GM21576 (cell line): Measurements from ENCODE around the gene HMX3.
A peak's percentile ranks its signal among the peaks of the same experiment; 100 is the strongest.

Experiments
- ATAC-seq: cut with Tn5 transposase; IDR thresholded peaks from one replicate; pipeline ENCODE4 v1.9.1; 2021; ENCODE audit warnings: mild to moderate bottlenecking, moderate library complexity; ENCODE audit not compliant: unreplicated experiment

Gene HMX3

DNA sequence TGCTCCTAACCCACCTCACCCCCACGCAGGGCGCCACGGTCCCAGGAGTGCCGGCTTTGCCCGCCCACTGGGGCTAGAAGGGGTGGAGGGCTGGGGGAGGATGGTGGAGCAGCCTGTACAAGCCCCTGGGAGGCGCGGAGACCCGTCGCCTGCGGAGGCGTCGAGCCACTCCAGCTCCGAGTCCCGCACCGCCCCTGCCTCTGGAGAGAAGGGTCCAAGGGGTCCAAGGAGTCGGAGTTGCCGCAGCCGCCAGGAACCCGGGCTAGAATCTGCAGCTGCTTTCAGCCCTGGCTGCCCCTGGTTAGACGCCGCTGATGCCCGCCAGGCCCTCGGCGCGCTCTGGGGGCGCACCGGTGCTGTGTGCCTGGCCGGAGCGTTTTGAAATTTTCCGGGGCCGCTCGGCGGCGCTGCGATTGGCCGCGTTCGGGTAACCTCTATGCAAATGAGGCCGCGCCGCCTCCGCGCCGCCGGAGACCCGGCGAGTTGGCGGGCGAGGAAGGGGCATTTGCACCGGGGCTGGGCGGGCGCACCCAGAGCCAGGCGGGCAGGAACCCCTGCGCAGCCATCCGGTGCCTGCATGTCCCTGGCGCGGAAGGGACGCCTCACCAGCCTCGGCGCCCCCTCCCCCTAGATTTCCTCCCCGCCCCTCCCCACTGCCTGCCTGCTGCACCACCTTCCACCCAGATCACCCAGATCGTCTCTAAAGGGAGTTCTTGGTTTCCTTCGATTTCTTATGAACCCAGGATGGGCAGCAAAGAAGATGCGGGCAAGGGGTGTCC, 12.1 kb downstream of the HMX3 start, which contains the start of gene HMX2:
Gene HMX2, plus strand, starts transcription at position 502 of the 779 bp plus-strand sequence. Its CDS starts 243 bp downstream, at position 745.
- no peak for ATAC-seq

GRCh38 chr10:123148414-123149161, 12.8 kb downstream of the HMX3 start:
- ATAC-seq = no peak

DNA sequence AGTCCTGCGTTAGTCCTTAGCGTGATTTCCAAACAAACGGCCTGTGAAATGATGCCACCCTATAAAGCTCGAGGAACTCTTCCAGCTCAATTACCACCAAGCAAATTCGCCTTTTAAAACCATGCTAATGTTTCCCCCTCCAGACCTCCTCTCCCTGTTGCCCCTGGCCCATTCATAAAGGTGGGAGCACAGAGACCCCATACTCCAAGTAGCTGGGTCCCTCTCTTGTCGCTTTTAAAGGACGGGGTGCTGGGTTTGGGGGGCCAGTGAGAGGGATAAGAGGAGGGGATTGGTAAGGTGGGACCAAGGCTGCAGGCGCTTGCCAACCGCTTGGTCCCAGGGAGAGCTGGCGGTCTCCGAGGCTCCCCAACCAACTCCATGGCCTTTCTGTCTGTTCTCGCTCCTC, 13.4 kb downstream of the HMX3 start:
- ATAC-seq = no peak

DNA sequence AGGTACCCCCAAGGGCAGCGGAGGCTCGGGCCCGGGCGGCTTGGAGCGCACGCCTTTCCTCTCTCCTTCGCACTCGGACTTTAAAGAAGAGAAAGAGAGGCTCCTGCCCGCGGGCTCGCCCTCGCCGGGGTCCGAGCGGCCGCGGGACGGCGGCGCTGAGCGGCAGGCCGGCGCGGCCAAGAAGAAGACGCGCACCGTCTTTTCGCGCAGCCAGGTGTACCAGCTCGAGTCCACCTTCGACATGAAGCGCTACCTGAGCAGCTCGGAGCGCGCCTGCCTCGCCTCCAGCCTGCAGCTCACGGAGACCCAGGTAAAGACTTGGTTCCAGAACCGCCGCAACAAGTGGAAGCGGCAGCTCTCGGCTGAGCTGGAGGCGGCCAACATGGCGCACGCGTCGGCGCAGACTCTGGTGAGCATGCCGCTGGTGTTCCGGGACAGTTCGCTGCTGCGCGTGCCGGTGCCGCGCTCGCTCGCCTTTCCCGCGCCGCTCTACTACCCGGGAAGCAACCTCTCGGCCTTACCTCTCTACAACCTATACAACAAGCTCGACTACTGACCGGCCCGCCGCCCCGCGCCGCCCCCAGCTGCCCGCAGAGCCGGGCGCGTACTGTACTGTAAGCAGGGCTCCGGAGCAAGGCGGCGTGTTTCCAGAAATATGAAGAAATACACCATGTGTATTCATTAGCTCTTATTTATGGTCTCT, 13.9 kb downstream of the HMX3 start:
- ATAC-seq = no peak

DNA sequence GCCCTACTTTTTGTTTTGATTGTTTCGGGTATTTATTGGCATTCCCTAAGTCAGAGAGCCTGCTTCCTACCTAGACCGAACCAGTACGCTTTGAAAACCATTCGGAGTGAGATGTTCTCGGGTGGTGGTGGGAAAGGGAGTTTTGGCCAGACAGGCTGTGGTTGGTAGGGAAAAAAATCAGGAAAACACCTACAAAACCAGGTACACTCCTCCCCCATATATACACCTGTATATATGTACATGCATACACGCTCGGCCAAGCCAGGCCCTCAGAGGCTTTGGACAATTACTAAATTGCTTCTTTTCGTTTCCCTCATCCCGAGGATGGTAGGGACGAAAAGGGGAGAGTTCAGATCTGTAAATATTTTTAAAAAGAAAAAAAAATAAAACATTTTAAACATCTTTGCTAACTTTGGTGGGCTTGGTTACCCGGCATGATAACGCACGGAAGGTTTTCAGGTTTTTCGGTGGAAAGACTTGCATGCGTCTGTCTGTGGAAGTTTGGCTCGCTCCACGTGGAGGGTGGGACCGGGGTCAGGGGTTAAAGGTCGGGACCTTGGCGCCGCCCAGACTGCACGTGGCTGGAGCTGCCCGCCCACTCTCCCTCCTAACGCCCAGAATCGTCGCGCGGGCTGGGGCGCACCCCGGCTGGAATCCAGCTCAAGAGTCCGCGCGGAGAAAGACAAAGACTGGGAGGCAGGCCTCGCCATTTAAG, 14.7 kb downstream of the HMX3 start:
- no peak for ATAC-seq

DNA sequence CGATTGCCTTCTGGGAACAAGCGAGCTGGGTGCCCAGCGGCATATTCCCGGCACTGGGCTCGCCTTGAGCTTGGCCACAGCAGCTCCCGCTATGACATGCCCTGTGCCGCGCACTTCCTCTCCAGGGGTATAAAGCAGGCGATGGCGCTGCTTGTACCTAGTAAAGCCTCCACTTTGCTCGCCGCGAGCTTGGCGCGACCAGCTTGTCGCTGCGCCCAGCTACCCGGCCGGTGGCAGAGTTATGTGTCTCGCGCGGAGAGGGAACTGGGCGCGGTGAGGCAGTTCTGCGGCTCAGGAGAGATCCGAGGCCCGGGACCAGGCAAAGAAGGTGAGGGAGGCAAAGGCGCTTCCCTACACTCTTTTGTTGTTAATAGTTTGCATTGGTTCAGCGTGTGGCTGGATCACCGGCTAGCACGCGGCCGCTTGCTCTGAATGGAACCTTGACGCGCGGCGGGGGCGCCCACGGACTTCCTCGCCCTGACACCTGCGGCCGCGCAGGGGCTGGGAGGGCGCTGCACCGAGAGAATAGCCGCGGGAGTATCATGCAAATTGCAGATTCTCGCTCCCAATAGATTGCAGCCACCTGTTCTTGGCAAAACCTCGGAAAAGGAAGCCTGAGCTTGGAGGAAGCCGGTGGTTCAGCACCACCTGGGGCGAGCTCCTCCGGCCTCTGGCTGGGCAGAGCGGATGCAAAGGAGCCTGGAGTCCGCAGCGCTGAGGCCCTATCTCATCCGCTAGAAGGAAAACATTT, 15.4 kb downstream of the HMX3 start:
- ATAC-seq = no peak

GRCh38 chr10:123151737-123152135, 16.0 kb downstream of the HMX3 start:
- no peak for ATAC-seq

GRCh38 chr10:123153486-123154091, 17.8 kb downstream of the HMX3 start:
- no peak for ATAC-seq

DNA sequence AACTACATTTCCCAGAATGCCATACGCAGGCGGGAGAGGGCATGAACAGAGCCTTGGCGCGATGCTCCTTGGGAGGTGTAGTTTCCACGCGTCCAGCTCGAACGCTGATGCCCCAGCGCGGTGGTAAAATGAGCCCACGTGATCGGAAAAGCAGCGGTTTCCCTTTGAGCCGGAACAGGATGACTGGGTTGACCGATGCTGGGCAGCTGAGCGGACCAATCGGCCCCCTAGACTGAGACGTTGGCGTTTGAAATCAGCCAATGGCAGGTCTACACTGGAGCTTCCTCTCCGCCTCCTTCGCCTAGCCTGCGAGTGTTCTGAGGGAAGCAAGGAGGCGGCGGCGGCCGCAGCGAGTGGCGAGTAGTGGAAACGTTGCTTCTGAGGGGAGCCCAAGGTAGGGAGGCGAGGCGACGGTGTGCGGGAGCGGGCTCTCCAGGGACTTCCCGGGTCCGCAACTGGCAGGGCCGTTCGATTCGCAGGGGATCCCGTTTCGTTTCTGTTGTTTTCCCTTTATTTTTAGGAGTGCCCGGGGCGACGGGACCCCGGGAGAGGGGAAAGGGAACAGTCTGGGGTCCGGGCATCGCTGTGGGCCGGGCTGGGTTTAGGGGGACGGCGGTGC, 18.4 kb downstream of the HMX3 start, which contains the start of gene BUB3:
Gene BUB3, plus strand, starts transcription at position 311 of the 619 bp plus-strand sequence. CDS start 516 bp downstream, outside the sequence.
- peak; percentile 87 for ATAC-seq

DNA sequence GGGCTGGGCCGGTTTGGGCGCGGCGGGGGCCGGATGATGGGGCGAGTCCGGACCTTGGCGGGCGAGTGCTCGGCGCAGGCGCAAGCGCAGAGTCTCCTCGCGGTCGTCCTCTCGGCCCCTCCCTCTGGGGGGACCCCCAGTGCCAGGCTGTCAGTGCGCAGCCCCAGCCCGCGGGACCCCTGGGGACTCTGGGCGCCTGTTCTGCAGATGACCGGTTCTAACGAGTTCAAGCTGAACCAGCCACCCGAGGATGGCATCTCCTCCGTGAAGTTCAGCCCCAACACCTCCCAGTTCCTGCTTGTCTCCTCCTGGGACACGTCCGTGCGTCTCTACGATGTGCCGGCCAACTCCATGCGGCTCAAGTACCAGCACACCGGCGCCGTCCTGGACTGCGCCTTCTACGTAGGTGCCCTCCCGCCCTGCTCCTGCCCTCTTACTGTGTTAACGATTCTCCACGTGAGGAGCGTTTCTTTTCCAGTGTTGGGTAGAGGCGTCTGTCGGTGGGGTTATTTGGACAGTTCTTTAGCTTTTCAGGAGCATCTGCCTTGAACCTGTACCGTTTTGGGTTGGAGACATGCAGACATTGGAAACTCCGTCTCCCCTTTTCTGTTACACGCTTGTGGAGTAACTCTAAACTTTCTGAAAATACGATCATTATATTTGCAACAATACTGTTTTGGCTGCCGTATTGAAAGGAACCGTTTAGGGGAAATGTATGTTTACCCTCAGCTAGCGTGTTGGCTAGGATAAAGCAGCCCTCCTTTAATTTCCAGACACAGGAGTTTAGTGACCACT, 19.1 kb downstream of the HMX3 start:
- peak; percentile 45 for ATAC-seq

DNA sequence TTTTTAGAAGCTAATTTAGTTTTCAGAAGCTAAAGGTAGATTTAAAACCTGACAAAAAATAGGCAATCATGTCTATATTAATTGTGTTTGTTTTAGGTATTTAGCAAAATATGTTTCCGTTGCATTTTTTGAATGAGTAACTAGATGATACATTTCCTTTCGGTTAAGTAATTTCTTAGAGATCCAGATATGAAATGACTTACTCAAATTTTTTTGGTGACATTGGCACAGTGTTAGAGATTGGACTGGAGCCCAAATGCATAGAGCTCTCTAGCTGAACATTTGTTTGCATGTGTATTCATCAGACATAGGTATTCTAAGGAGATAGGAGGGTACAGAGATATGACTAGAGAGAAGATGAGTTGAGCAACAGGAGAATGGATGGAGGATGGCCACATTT, 20.3 kb downstream of the HMX3 start:
- ATAC-seq = no peak

GRCh38 chr10:123157210-123157609, 21.4 kb downstream of the HMX3 start:
- no peak for ATAC-seq

- no peak for ATAC-seq
Measured at GRCh38 chr10:123158682-123159081, 22.9 kb downstream of the HMX3 start.

DNA sequence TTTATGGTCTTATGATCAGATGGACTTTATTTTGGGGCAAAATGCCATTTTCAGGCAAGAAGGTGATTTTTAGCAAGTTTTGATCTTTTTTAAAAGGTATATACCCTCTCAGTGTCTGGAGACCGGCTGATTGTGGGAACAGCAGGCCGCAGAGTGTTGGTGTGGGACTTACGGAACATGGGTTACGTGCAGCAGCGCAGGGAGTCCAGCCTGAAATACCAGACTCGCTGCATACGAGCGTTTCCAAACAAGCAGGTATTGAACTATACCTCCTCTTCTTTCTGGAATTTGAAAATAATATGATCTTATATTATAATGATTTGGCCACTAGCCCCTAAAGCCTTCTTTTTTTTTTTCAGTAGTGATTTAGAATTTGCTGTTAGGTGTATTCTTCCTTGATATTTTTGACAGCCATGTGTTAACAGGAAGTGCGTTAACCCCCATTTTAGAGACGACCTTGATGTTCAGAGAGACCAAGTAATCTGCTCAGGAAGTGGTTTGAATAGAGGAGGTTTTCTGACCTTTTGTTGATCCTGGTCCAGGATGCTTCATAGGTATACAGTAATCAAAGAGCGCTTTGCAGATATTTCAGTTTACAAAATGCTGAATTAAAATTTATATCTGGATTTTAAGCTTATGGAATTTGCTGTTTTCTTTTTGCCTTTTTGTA, 24.7 kb downstream of the HMX3 start:
- no peak for ATAC-seq

GRCh38 chr10:123164319-123164718, 28.5 kb downstream of the HMX3 start:
- ATAC-seq = no peak

DNA sequence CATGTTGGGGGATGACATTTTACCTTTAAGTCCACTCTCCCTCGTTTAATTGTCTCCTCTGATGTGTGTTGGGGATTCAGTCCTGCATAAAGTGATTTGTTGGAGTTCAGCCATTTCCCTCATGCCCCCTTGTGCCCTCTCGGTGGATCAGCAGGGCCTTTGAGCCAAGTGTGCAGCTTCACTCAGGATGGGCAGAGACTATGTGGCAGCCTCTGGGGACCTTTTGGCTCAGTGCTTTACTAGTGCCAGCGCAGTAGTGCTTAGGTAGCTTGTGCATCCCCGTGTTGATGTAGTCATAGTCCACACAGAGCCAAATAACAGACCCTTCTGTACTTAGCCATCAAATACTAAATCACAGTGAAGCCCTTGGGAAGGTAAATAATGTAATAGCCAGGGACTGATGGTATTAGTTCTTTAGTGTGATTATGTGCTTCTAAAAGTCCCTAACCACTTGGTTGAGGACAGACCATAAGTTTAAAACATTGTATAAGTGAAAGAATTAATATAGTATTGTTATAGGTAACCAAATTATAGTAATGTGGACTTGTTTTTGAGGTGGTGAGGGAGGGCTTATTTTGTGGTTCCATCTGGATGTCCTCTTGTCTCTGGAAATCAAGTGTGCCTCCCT, 29.8 kb downstream of the HMX3 start:
- ATAC-seq = no peak

DNA sequence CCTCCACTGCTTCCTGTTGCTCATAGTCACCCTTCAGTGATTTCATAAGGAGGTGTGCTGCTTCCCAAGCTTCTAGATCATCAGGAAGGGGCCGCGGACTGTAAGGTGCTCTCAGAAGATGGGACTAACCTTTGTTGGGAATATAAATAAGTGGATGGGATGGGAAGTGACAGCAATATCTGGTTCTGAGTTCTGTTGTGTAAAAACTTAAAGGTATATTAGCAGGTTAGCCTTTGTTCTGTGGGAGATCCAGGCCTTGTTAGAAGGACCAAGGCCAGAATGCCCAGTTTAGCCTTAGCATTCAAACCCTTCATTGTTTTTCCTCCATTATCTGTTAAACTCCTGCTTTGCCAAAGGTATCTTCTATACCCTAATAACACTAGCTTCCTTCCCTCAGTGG, 30.8 kb downstream of the HMX3 start:
- ATAC-seq = no peak
